Activated T-cell treated with anti-CD3 and anti-CD28 coated beads for 1 hour (primary cell): Measurements from ENCODE around the gene ADPRH.
"Not testable (repeated sequence)": the region's sequence is repeated elsewhere in the genome, so short reads cannot be mapped to it uniquely, and the experiment has no call there.

ENCODE experiments used
- DNase-seq: peaks from one replicate; pipeline ENCODE4 v3.0.0-alpha.2; 2020; ENCODE audit warnings: low read depth

Gene ADPRH

GRCh38 chr3:119560160-119560559 is 19.1 kb upstream of the ADPRH start:
- DNase-seq, result no peak

GRCh38 chr3:119562307-119562961 is 16.9 kb upstream of the ADPRH start:
- no peak for DNase-seq

GRCh38 chr3:119563334-119563733 is 16.0 kb upstream of the ADPRH start:
- DNase-seq, result not testable (repeated sequence)

GRCh38 chr3:119569156-119569555 is 10.1 kb upstream of the ADPRH start:
- DNase-seq, result no peak

GRCh38 chr3:119570229-119570628 is 9.1 kb upstream of the ADPRH start:
- no peak for DNase-seq

GRCh38 chr3:119571230-119571629 is 8.1 kb upstream of the ADPRH start:
- DNase-seq, result no peak

- DNase-seq, result no peak
Measured at GRCh38 chr3:119571688-119572087, 7.6 kb upstream of the ADPRH start.

GRCh38 chr3:119575507-119575906 is 3.8 kb upstream of the ADPRH start:
- DNase-seq, result no peak

- DNase-seq, result no peak
Measured at GRCh38 chr3:119580067-119580760, 922 bp downstream of the ADPRH start.

- no peak for DNase-seq
Measured at GRCh38 chr3:119582178-119582577, 2.9 kb downstream of the ADPRH start.

GRCh38 chr3:119585208-119585607 is 5.9 kb downstream of the ADPRH start:
- DNase-seq, result no peak

GRCh38 chr3:119585856-119586570 is 6.7 kb downstream of the ADPRH start:
- DNase-seq, result no peak

- no peak for DNase-seq
Measured at GRCh38 chr3:119586733-119587172, 7.5 kb downstream of the ADPRH start.

GRCh38 chr3:119588112-119588511 is 8.8 kb downstream of the ADPRH start:
- DNase-seq, result no peak

- DNase-seq, result no peak
Measured at GRCh38 chr3:119589102-119589773, 9.9 kb downstream of the ADPRH start.

GRCh38 chr3:119590706-119591105 is 11.4 kb downstream of the ADPRH start:
- DNase-seq, result no peak

- no peak for DNase-seq
Measured at GRCh38 chr3:119592861-119593260, 13.6 kb downstream of the ADPRH start.

- DNase-seq, result no peak
Measured at GRCh38 chr3:119594066-119594465, 14.8 kb downstream of the ADPRH start.

- DNase-seq, result not testable (repeated sequence)
Measured at GRCh38 chr3:119594929-119595328, 15.6 kb downstream of the ADPRH start.

GRCh38 chr3:119595639-119596334 is 16.5 kb downstream of the ADPRH start:
- no peak for DNase-seq

GRCh38 chr3:119596398-119596797 is 17.1 kb downstream of the ADPRH start:
- no peak for DNase-seq
